ENCODE results near the gene DLX1. TPM values are rescaled to one million over a fixed set of nuclear protein-coding genes. Genes with fewer than 3 reads are reported as not detected.

The DLX1 gene
- total RNA-seq, 4 donors from 2014 or later = 0.40 TPM; not detected in 3

DNA sequence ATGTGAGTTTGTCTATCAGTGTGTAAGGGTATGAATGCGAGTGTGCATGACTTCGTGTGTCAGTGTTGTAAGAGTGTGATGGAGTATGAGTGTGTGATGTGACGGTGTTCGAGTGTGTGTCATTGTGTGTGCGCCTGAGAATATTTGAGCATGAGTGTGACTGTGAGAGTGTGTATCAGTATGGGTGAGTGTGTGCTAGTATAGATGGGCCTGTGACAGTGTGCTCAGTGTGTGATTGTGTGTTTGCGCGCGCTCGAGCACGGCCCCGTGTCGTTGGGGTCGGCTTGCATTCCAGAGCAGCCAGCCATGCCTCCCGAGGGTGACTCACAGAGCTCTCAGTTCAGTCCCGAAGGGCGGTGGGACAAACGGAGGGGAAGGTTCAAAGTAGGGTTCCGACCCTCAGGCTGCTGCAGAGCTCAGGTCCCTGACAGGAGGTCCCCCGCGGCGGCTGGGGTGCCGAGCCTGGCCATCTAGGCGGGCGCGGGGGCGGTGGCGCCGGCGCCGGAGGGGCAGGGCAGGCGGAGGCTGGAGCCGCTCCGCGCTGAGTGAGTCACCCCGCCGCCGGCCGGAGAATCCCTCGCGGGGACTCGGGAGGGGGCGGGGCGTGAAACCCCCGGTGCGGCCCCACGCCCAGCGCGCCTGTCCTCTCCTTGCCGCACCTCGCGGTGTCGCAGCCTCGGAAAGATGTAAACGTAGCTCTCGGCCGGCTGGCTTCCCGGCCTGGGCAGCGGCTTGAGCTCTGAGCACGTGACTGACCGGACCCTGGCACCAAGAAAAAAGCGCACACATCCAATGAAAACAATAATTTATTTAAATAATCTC lies 13.6 kb downstream of the DLX1 start:
- no peak for TF ChIP-seq POLR2A (IDR thresholded peaks at IDR 0.05)
- TF ChIP-seq POLR2AphosphoS5 (IDR thresholded peaks at IDR 0.05) = no peak
- TF ChIP-seq EP300 (IDR thresholded peaks at IDR 0.05) = no peak
- no peak for TF ChIP-seq CTCF (IDR thresholded peaks at IDR 0.05)
- Histone ChIP-seq H3K4me3 (peak overlapping the region in 1 of 2 donors; percentile 43), H3K9me3 (no peaks in the 10 kb centered on the region), H3K27ac (no peak overlapping the region), H3K27me3 (peaks cover 100% of the 10 kb centered on the region), H3K4me1 (peaks cover 0 to 100% (median 73%) of the 10 kb centered on the region in 3 donors), H3K36me3 (no peaks in the 10 kb centered on the region)
- peak; percentile 24 for ATAC-seq
- 17% methylated on average over 13 to 16 of the region's 61 CpGs for WGBS, 2 donors (ENCODE audit: low coverage in 1 of 2)

GRCh38 chr2:172099472-172100079 lies 14.3 kb downstream of the DLX1 start:
- peak overlapping the region in 1 of 4 donors; percentile 2 for H3K27ac ChIP-seq
- no peaks in the 10 kb centered on the region for H3K36me3 ChIP-seq
- 7 to 14% methylated on average over 2 to 10 of the region's 13 CpGs for WGBS, 2 donors (ENCODE audit: low coverage in 1 of 2)
- TF ChIP-seq CTCF (IDR thresholded peaks at IDR 0.05) (no peak), EP300 (IDR thresholded peaks at IDR 0.05) (no peak), POLR2AphosphoS5 (IDR thresholded peaks at IDR 0.05) (no peak), POLR2A (IDR thresholded peaks at IDR 0.05) (no peak)
- H3K4me3 ChIP-seq = peak overlapping the region in 1 of 2 donors; percentile 43
- H3K9me3 ChIP-seq = no peaks in the 10 kb centered on the region
- peaks cover 0 to 95% (median 69%) of the 10 kb centered on the region in 3 donors for H3K4me1 ChIP-seq
- peaks cover 100% of the 10 kb centered on the region for H3K27me3 ChIP-seq
- no peak for ATAC-seq

DNA sequence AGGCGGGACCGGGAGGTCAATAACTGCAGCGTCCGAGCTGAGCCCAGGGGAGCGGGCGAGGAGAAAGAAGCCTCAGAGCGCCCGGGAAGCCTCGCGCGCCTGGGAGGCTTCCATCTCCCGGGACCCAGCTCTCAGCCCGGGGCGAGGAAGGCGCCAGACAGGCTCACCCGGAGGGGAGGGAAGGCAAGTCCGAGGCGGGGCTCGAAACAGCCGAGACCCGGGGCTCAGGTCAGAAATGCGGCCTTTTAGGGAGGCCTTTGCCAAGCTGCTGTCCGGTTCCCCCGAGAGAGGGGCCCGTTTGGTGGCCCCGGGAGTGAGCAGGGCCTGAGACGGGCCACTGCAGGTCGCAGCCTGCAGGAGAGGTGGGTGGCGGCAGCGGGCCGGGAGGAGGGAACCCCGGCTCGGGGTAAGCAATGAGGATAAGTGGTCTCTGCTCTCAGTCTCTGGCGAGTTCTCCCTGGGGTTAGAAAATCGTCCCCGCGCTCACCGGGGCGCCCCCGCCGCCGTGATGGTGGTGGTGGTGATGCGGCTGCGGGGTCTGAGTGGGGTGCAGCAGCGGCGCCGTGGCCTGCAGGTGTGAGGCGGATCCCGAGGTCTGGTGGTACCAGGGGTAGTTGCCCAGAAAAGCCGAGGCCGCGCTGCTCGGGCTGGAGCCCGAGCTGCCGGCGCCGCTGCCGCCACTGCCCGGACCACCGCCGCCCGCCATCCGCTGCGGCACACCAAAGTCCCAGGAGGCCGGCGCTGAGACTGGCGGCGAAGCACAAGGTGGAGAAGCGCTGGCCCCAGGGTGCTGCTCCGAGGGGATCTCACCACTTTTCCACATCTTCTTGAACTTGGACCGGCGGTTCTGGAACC lies 15.0 kb downstream of the DLX1 start:
- H3K36me3 ChIP-seq = no peaks in the 10 kb centered on the region
- WGBS, 2 donors (ENCODE audit: low coverage in 1 of 2) = 7 to 31% methylated on average over 3 to 11 of the region's 72 CpGs
- ATAC-seq = no peak
- TF ChIP-seq CTCF (IDR thresholded peaks at IDR 0.05) = no peak
- TF ChIP-seq POLR2AphosphoS5 (IDR thresholded peaks at IDR 0.05) = no peak
- no peak for TF ChIP-seq POLR2A (IDR thresholded peaks at IDR 0.05)
- TF ChIP-seq EP300 (IDR thresholded peaks at IDR 0.05) = no peak
- H3K4me1 ChIP-seq = peaks cover 0 to 88% (median 61%) of the 10 kb centered on the region in 3 donors
- H3K27me3 ChIP-seq = peaks cover 100% of the 10 kb centered on the region
- H3K4me3 ChIP-seq = no peak overlapping the region
- H3K9me3 ChIP-seq = no peaks in the 10 kb centered on the region
- peak overlapping the region in 1 of 4 donors; percentile 2 for H3K27ac ChIP-seq

GRCh38 chr2:172100935-172101820 lies 15.9 kb downstream of the DLX1 start:
- 30% methylated on average over 14 of the region's 54 CpGs; no CpG with 5 or more reads in 1 of the 2 donors for whole genome bisulfite sequencing, 2 donors (ENCODE audit: low coverage in 1 of 2)
- Histone ChIP-seq H3K4me3 (peak overlapping the region in 1 of 2 donors; percentile 57), H3K36me3 (no peaks in the 10 kb centered on the region), H3K4me1 (peaks cover 0 to 87% (median 57%) of the 10 kb centered on the region in 3 donors), H3K27ac (no peak overlapping the region), H3K27me3 (peaks cover 100% of the 10 kb centered on the region), H3K9me3 (no peaks in the 10 kb centered on the region)
- no peak for ATAC-seq
- no peak for TF ChIP-seq EP300 (IDR thresholded peaks at IDR 0.05)
- TF ChIP-seq POLR2AphosphoS5 (IDR thresholded peaks at IDR 0.05) = no peak
- TF ChIP-seq POLR2A (IDR thresholded peaks at IDR 0.05) = no peak
- no peak for TF ChIP-seq CTCF (IDR thresholded peaks at IDR 0.05)
